Neuronal stem cell (in vitro differentiated cells): Measurements from ENCODE around the gene ADRA1B.

Source experiments
- DNase-seq: peaks from one replicate; pipeline ENCODE4 v3.0.0-alpha.2; 2013; ENCODE audit warnings: low spot score
- H2AFZ ChIP-seq: one replicate; pipeline ENCODE4 v1.6.1; 2013; ENCODE audit warnings: mild to moderate bottlenecking, low read length, inconsistent platforms
- H2AK5ac ChIP-seq: 2 replicates; pipeline ENCODE4 v1.6.1; 2013; ENCODE audit warnings: low read depth, mild to moderate bottlenecking, inconsistent platforms, low read length, moderate library complexity, mixed read lengths
- H2BK120ac ChIP-seq: 2 replicates; pipeline ENCODE4 v1.6.1; 2013; ENCODE audit warnings: low read depth, mild to moderate bottlenecking, inconsistent platforms, low read length, moderate library complexity, mixed read lengths
- H2BK12ac ChIP-seq: one replicate; pipeline ENCODE4 v1.6.1; 2013; ENCODE audit warnings: low read length, inconsistent platforms
- H2BK15ac ChIP-seq: 2 replicates; pipeline ENCODE4 v1.6.1; 2013; ENCODE audit warnings: mild to moderate bottlenecking, low read length, inconsistent platforms, mixed read lengths
- H2BK5ac ChIP-seq: one replicate; pipeline ENCODE4 v1.6.1; 2013; ENCODE audit warnings: inconsistent platforms, mild to moderate bottlenecking, low read length, moderate library complexity
- H3K14ac ChIP-seq: one replicate; pipeline ENCODE4 v1.6.1; 2013; ENCODE audit warnings: low read length, inconsistent platforms
- H3K18ac ChIP-seq: 2 replicates; pipeline ENCODE4 v1.6.1; 2013; ENCODE audit warnings: low read length, inconsistent platforms
- H3K23ac ChIP-seq: 2 replicates; pipeline ENCODE4 v1.6.1; 2013; ENCODE audit warnings: low read depth, mild to moderate bottlenecking, mixed read lengths, low read length, inconsistent platforms; ENCODE audit not compliant: poor library complexity
- H3K27ac ChIP-seq: replicated peaks from 3 replicates; pipeline ENCODE4 v1.5.1; 2013; ENCODE audit warnings: low read length, inconsistent platforms
- H3K27me3 ChIP-seq, 3 experiments: 2 replicates each; pipeline ENCODE4 v1.6.1; 2013; ENCODE audit warnings: low read length in 3 of 3, mild to moderate bottlenecking in 2 of 3, inconsistent platforms in 1 of 3, low read depth in 1 of 3, mixed read lengths in 1 of 3, moderate library complexity in 1 of 3; ENCODE audit not compliant: control insufficient read depth in 3 of 3, insufficient read depth in 3 of 3
- H3K36me3 ChIP-seq, 2 donors: replicated peaks in 1 of 2; 2 replicates each; pipeline ENCODE4 v1.6.1; 2013; ENCODE audit warnings: low read length in 2 of 2; ENCODE audit not compliant: control insufficient read depth in 2 of 2, insufficient read depth in 2 of 2
- H3K4ac ChIP-seq: 2 replicates; pipeline ENCODE4 v1.6.1; 2013; ENCODE audit warnings: inconsistent platforms, mild to moderate bottlenecking, low read length, moderate library complexity
- H3K4me1 ChIP-seq, 2 donors: 1 replicate in 1 of 2; 2 replicates in 1 of 2; pipeline ENCODE4 v1.6.1; 2013; ENCODE audit warnings: low read length in 2 of 2, low read depth in 1 of 2; ENCODE audit not compliant: control insufficient read depth in 2 of 2, insufficient read depth in 1 of 2
- H3K4me2 ChIP-seq: one replicate; pipeline ENCODE4 v1.6.1; 2013; ENCODE audit warnings: mild to moderate bottlenecking, low read length, inconsistent platforms; ENCODE audit not compliant: insufficient read depth, poor library complexity, severe bottlenecking
- H3K4me3 ChIP-seq, 2 donors: 2 replicates each; pipeline ENCODE4 v1.5.1; 2013; ENCODE audit warnings: low read length in 2 of 2, mild to moderate bottlenecking in 2 of 2, inconsistent platforms in 1 of 2, moderate library complexity in 1 of 2
- H3K79me1 ChIP-seq: one replicate; pipeline ENCODE4 v1.6.1; 2013; ENCODE audit warnings: low read depth, mild to moderate bottlenecking, inconsistent platforms, low read length, moderate library complexity
- H3K9ac ChIP-seq: one replicate; pipeline ENCODE4 v1.6.1; 2013; ENCODE audit warnings: mild to moderate bottlenecking, low read depth, low read length, inconsistent platforms; ENCODE audit not compliant: poor library complexity
- H3K9me3 ChIP-seq, 2 donors: replicated peaks in 1 of 2; 2 replicates each; pipeline versions ENCODE3 to v1.6.1; 2013; ENCODE audit warnings: low read length in 2 of 2, mild to moderate bottlenecking in 2 of 2, inconsistent platforms in 1 of 2, low read depth in 1 of 2, mixed read lengths in 1 of 2, moderate library complexity in 1 of 2; ENCODE audit not compliant: control insufficient read depth in 2 of 2, insufficient read depth in 1 of 2
- H4K8ac ChIP-seq: one replicate; pipeline ENCODE4 v1.6.1; 2013; ENCODE audit warnings: low read depth, mild to moderate bottlenecking, inconsistent platforms, low read length, moderate library complexity
- H4K91ac ChIP-seq: one replicate; pipeline ENCODE4 v1.6.1; 2013; ENCODE audit warnings: low read length, low read depth, mild to moderate bottlenecking, inconsistent platforms; ENCODE audit not compliant: poor library complexity
- WGBS, 2 donors: extraction: QIAGEN DNeasy Blood & Tissue Kit; methylation state at CpG; one replicate each; pipeline ENCODE4 v1.1.7; 2013; ENCODE audit warnings: missing lambda C conversion rate in 2 of 2, mixed read lengths in 1 of 2; ENCODE audit not compliant: insufficient read length in 2 of 2, insufficient replicate concordance in 1 of 2; ENCODE audit errors: extremely low coverage in 2 of 2; 5-methylcytosine and 5-hydroxymethylcytosine counted together

Gene ADRA1B

GRCh38 chr5:159993194-159993593 lies 76.9 kb downstream of the ADRA1B start:
- Histone ChIP-seq H3K79me1 (no peaks in the 10 kb centered on the region), H3K36me3 (no peaks in the 10 kb centered on the region), H3K23ac (no peak overlapping the region), H3K4me2 (no peak overlapping the region), H3K27me3 (peaks cover 0 to 33% (median 0%) of the 10 kb centered on the region in 3 experiments), H2BK5ac (no peak overlapping the region), H3K4me1 (no peaks in the 10 kb centered on the region), H3K27ac (no peak overlapping the region), H3K9ac (no peak overlapping the region), H4K8ac (no peak overlapping the region), H3K4ac (no peak overlapping the region), H2AFZ (no peak overlapping the region), H3K18ac (no peak overlapping the region), H3K9me3 (peaks cover 0 to 4% of the 10 kb centered on the region in 2 donors), H2AK5ac (no peak overlapping the region), H2BK12ac (no peak overlapping the region), H2BK15ac (no peak overlapping the region), H4K91ac (no peak overlapping the region), H2BK120ac (no peak overlapping the region), H3K4me3 (no peak overlapping the region), H3K14ac (no peak overlapping the region)
- no peak for DNase-seq
- WGBS, 2 donors, result no CpG with 5 or more reads among the region's 2 CpGs

- no peak for DNase-seq
- no peak overlapping the region for H3K27ac ChIP-seq
Measured at GRCh38 chr5:159995907-159996306, 79.6 kb downstream of the ADRA1B start.

GRCh38 chr5:160001457-160001856 lies 85.2 kb downstream of the ADRA1B start:
- no peak for DNase-seq
- H3K23ac ChIP-seq, result no peak overlapping the region
- no peak overlapping the region for H3K4me2 ChIP-seq
- no peak overlapping the region for H2BK12ac ChIP-seq
- H3K4me1 ChIP-seq, result no peaks in the 10 kb centered on the region
- no peak overlapping the region for H4K8ac ChIP-seq
- H3K27ac ChIP-seq, result no peak overlapping the region
- H3K18ac ChIP-seq, result no peak overlapping the region
- no peaks in the 10 kb centered on the region for H3K9me3 ChIP-seq
- no peak overlapping the region for H4K91ac ChIP-seq
- H2BK15ac ChIP-seq, result no peak overlapping the region
- no peak overlapping the region for H2BK5ac ChIP-seq
- H3K4ac ChIP-seq, result no peak overlapping the region
- H2AFZ ChIP-seq, result no peak overlapping the region
- H2AK5ac ChIP-seq, result no peak overlapping the region
- H3K4me3 ChIP-seq, result no peak overlapping the region
- H2BK120ac ChIP-seq, result no peak overlapping the region
- H3K79me1 ChIP-seq, result no peaks in the 10 kb centered on the region
- peaks cover 0 to 13% (median 0%) of the 10 kb centered on the region in 3 experiments for H3K27me3 ChIP-seq
- H3K36me3 ChIP-seq, result no peaks in the 10 kb centered on the region
- WGBS, 2 donors, result no CpG with 5 or more reads among the region's 3 CpGs
- no peak overlapping the region for H3K14ac ChIP-seq
- no peak overlapping the region for H3K9ac ChIP-seq

More at GRCh38 chr5:159995907-159996306, 79.6 kb downstream of the ADRA1B start:
- H3K4ac ChIP-seq, result no peak overlapping the region
- H2BK15ac ChIP-seq, result no peak overlapping the region
- H4K8ac ChIP-seq, result no peak overlapping the region
- H2BK12ac ChIP-seq, result no peak overlapping the region
- WGBS, 2 donors, result no CpG with 5 or more reads among the region's 3 CpGs
- H3K9ac ChIP-seq, result no peak overlapping the region
- no peak overlapping the region for H2AFZ ChIP-seq
- H3K9me3 ChIP-seq, result no peaks in the 10 kb centered on the region
- H3K23ac ChIP-seq, result no peak overlapping the region
- no peaks in the 10 kb centered on the region for H3K79me1 ChIP-seq
- no peak overlapping the region for H2BK120ac ChIP-seq
- H2AK5ac ChIP-seq, result no peak overlapping the region
- no peaks in the 10 kb centered on the region for H3K4me1 ChIP-seq
- no peak overlapping the region for H2BK5ac ChIP-seq
- no peaks in the 10 kb centered on the region for H3K36me3 ChIP-seq
- no peak overlapping the region for H3K4me3 ChIP-seq
- no peak overlapping the region for H3K14ac ChIP-seq
- no peak overlapping the region for H3K18ac ChIP-seq
- H3K27me3 ChIP-seq, result peaks cover 0 to 31% (median 0%) of the 10 kb centered on the region in 3 experiments
- no peak overlapping the region for H4K91ac ChIP-seq
- H3K4me2 ChIP-seq, result no peak overlapping the region

- Histone ChIP-seq H2AK5ac (no peak overlapping the region), H3K4me1 (peaks cover 0 to 9% of the 10 kb centered on the region in 2 donors), H4K8ac (no peak overlapping the region), H2BK120ac (no peak overlapping the region), H2BK5ac (no peak overlapping the region), H4K91ac (no peak overlapping the region), H3K79me1 (no peaks in the 10 kb centered on the region), H3K36me3 (peaks cover 2 to 23% of the 10 kb centered on the region in 2 donors), H3K4me2 (no peak overlapping the region), H3K27ac (no peak overlapping the region), H3K9me3 (no peaks in the 10 kb centered on the region), H3K9ac (no peak overlapping the region), H3K18ac (no peak overlapping the region), H2AFZ (no peak overlapping the region), H3K4ac (no peak overlapping the region), H3K23ac (no peak overlapping the region), H3K27me3 (peaks cover 0 to 2% (median 0%) of the 10 kb centered on the region in 3 experiments), H2BK15ac (no peak overlapping the region), H2BK12ac (no peak overlapping the region), H3K14ac (no peak overlapping the region), H3K4me3 (no peak overlapping the region)
- no CpG with 5 or more reads among the region's 3 CpGs for WGBS, 2 donors
- no peak for DNase-seq
Measured at GRCh38 chr5:160007514-160007913, 91.2 kb downstream of the ADRA1B start.
